Hematopoietic multipotent progenitor cell (in vitro differentiated cells): ENCODE measurements around the gene GDPGP1. TPM values are rescaled to one million over a fixed set of nuclear protein-coding genes. Genes with fewer than 3 reads are reported as not detected.
A peak's percentile ranks its signal among the peaks of the same experiment; 100 is the strongest.
"Not testable (repeated sequence)": the region's sequence is repeated elsewhere in the genome, so short reads cannot be mapped to it uniquely, and the experiment has no call there.

Source experiments
- DNase-seq, 3 donors: peaks; one replicate each; pipeline ENCODE4 v3.0.0-alpha.2; 2011 to 2015; ENCODE audit warnings: low read depth in 2 of 3, low spot score in 2 of 3
- total RNA-seq: library from RNA; depleted of rRNA; stranded (reverse); fragments of >200 nt; gene quantifications from one replicate; pipeline ENCODE4 v1.2.3, GENCODE V29; 2012

Gene GDPGP1, protein sequence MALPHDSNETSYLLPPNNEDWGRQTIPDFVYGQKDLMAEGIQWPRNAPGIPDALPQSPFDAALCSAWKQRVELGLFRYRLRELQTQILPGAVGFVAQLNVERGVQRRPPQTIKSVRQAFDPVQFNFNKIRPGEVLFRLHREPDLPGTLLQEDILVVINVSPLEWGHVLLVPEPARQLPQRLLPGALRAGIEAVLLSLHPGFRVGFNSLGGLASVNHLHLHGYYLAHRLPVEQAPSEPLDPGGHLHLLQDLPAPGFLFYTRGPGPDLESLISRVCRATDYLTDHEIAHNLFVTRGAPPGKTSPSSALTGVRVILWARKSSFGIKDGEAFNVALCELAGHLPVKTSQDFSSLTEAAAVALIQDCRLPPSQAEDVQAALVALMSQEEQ
- 9.4 TPM for total RNA-seq

DNA sequence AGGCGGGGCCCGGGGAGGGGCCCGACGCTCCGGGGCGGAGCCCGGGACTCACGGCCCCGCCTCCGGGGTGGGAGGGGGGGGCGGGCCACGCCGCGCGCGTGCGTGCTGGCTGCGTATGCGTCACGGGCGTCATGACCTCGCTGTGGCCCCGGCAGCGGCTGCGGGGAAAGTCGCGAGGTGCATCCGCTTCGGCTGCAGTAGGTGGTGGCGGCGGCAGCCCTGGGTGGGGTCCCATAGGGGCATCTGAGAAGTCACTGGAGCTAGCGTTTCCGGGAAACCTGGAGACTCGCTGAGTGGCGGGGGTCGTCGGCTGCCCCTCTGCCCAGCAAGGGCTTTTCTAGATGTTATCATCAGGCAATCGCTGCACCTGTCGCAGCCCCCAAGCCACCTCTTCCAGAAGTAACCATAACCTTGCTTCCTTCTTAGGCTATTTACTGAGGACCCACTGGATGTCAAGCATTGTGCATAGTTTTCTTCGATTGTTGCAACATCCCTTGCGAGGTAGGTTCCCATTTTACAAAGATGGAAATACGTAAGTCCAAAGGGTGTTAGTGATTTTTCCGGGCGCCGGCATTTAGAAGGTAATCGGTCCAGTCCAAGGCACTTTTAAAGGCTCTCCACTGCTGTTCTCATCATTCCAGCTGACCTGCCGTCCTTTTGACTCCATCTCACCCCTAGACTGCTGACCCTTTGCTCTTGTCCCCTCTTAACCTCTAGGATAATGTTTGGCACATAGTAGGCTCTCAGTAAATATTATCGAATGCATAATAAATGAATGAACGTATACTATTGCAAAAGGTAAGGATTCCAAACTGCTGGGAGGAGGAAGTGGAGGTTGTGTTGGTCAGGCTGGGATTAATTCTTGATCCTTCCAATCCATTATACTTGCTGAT is at the start of gene GDPGP1:
Gene GDPGP1 (plus strand): TSS at position 114 of the 893 bp plus-strand sequence. CDS start 6,700 bp downstream, outside the sequence.
- DNase-seq = peak in 2 of 3 donors; percentile 97

DNA sequence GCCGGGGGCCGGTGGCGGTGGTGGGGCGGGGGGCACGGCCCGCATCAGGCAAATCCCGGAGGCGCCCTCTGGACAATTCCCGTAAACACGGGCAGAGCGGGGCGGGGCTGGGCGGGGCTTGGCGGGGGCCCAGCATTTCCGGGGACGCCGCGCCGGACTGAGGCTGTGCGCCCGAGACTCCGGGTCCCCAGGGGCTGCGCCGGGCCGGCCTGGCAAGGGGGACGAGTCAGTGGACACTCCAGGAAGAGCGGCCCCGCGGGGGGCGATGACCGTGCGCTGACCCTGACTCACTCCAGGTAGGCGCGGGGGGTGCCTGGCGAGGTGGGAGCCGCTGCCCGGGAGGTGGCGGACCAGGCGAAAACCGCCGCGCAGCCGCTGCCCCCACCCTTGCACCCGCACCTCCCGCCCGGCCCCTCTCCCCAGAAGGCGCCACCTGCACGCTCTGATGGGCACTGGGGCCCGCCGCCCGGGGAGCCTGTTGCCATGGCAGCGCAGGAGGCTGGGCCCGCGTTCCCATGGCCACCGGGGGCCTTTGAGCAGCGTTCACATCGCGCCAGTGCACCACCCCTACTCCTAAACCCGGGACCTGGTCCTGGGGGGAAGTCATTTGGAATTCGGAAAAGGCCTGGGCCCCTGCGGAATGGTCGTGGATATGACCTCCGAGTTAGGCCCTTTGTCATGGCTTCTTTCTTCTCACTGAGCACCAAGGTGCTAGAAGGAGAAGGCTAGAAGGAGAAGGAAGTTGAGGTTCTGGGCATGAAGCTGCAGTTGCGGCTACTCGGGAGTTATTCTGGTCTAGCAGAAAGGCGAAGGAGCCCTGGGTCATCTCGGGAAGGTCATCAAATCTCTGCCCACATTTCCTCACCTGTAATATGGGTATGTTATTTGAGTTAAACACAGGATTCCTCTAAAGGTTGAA is 49.0 kb upstream of the GDPGP1 start:
- DNase-seq = peak in 2 of 3 donors; percentile 47 to 48

DNA sequence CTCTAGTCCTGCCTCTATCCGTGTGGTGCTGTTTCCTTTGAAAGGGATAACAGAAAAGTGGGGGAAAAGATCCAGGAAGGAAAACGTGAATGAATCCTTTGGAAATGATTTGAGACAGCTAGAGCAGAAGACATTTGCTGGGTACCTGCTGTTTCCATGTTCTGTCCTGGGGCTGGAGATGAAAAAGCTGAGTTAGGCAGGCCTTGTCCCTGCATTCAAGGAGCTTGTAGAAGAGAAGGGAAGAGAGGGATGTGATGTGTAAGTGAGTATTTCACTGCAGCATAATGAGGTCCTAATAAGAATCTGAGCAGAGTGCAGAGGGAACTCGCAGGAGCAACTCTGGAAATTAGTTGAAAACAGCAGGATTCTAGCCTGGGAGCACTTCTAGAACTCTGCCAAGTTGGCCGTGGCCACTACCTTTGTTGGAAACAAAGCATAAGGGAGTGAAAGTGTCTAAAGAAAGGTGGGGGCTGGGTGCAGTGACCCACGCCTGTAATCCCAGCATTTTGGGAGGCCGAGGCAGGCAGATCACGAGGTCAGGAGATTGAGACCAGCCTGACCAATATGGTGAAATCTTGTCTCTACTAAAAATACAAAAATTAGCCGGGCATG is 46.6 kb upstream of the GDPGP1 start:
- DNase-seq = no peak

DNA sequence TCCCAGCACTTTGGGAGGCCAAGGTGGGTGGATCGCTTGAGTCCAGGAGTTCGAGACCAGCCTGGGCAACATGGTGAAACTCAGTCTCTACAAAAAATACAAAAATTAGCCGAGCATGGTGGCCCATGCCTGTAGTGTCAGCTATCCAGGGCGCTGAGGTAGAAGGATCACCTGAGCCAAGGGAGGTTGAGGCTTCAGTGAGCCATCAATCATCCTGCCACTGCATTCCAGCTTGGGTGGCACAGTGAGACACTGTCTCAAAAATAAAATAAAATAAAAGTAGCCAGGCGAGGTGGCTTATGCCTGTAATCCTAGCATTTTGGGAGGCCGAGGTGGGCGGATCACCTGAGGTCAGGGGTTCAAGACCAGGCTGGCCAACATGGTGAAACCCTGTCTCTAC is 45.9 kb upstream of the GDPGP1 start:
- DNase-seq = not testable (repeated sequence)

DNA sequence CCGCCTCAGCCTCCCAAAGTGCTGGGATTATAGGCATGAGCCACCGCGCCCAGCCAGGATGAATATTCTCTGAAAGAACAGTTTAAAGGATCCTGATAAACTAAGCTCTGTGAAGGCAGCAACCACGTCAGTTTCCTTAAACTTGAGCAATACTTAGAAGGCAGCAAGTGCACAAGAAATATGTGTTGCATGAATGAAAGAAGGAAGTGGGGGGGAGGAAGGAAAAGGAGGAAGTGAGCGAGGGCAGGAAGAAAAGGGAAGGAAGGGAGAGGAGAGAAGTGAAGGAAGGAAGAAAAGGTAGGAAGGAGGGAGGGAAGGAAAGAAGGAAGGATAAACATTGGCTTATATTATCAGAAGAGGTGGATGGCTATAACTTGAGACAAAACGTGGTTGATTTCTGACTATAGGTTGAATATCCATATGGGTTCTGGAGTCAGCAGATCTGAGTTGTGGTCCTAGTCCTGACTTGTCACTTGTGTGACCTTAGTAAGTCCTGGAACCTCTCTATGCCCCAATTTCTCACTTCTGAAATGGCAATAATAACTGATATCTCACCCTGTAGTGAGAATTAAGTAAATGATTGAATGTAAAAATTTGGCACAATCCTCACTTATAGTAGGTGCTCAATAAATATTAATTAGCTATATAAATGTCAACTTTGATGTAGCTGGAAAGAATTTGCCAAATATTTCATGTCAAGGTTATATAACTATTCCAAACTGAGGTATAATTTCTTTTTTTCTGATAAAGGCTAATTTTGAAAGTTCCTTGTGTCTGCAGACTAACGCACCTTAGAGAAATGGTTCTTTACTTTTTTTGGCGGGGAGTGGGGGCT is 44.9 kb upstream of the GDPGP1 start:
- no peak for DNase-seq

DNA sequence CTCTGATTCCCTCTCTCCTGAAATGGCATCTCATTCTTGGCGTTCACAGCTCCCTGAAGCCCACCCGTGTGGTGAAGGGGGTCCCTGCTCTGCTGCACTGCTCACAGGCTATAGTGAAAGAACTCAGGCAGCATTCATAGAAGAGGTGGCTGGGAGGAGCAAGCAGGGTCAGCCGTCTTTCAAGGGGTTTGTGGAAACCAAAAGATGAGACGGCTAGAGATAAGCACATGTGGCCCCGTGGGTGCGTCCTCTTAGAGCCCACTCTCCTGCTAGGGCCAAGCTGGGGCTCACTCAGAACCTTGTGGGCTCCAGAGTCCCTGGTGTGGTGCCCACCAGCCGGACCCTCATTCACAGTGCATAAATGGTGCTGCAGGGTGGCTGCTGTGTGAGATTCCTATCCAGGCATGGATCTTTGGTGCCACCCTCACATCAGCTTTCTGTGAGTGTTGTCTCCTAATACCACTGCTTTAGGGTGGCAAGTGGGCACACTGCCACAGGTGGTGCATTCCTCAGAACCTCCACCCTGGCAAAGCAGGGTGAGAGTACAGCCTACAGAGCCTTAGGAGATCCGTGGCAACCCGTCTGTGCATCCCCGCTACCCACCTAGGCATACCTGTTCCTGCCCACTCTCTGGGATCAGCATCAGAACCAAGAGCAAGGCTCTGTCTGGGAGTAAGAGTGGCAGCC is 44.1 kb upstream of the GDPGP1 start:
- DNase-seq = no peak

DNA sequence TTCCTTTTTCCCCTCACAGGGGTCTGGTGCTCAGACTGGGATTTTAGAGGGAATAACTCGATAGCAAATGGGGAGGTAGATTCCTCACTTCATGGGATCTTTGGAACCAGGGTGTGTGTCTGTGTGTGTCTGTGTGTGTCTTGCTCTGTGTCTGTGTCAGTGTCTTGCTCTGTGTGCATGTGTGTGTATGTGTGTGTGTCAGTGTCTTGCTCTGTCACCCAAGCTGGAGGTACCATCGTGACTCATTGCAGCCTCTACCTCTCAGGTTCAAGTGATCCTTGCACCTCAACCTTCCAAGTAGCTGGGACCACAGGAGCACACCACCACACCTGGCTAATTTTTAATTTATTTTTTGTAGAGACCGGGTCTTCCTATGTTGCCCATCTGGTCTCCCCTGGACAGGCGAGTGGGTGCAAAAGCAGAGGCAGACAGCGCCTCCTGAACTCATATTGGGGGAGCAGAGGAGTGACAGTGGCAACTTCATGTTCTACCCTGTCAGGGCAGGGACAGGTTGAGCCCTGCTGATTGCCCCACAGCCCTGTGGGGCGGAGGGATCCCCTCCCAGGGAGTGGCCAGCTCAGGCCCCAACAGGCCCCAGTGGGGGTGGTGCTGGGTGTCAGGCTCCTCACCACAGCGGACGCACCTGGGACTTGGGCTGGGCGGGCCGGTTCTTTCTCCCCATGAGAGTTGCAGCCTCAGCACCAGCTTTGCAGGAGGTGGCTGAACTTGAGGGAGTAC is 43.2 kb upstream of the GDPGP1 start:
- DNase-seq = no peak

DNA sequence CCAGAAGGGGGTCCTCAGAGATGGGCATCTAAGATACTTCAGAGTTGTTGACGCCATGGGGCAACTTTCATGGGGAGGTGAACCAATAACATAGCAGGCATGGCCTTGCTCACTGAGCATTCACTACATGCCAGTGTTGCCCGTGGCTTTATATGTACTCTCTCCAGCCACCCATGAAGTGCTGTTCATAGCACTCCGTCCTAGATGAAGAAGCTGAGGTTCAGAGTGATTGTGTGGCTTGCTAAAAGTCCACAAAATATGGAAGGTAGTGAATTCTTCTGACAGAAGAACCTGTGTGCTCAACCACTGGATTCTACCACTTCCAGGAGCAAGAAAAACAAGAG is 42.7 kb upstream of the GDPGP1 start:
- DNase-seq = no peak

DNA sequence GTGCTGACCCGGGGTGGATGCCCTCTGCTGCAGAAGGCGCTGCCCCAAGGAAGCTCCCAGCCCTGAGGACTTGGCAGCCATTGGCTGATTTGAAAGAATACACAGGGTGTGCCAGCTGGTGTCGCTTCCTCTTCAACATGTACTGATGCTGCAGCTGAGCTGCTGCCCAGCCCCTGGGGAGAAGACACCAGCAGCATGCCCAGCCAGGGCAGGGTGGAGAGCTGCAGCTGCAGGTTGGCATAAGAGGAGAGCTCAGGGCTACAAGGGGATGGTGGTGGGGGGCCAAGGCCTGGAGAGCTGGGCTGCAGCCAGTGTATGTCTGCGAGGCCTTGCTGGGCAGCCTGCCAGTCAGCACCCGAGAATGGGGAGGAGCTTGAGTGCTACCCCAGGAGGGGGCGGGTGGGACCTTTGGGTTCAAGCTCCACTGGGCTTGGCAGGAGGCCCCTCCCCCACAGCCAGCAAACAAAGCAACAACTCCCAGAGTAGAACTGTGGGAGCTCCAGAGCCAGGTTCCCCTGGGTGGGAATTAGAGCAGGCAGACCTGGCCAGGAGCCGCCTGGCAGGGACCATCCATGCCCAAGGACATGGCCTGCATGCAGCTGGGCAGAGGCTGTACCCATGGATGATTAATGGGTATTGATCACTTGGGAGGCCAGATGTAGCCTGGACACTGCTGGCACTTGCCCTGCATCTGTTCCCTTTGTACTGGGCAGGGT is 42.1 kb upstream of the GDPGP1 start:
- peak in 2 of 3 donors; percentile 32 to 49 for DNase-seq

DNA sequence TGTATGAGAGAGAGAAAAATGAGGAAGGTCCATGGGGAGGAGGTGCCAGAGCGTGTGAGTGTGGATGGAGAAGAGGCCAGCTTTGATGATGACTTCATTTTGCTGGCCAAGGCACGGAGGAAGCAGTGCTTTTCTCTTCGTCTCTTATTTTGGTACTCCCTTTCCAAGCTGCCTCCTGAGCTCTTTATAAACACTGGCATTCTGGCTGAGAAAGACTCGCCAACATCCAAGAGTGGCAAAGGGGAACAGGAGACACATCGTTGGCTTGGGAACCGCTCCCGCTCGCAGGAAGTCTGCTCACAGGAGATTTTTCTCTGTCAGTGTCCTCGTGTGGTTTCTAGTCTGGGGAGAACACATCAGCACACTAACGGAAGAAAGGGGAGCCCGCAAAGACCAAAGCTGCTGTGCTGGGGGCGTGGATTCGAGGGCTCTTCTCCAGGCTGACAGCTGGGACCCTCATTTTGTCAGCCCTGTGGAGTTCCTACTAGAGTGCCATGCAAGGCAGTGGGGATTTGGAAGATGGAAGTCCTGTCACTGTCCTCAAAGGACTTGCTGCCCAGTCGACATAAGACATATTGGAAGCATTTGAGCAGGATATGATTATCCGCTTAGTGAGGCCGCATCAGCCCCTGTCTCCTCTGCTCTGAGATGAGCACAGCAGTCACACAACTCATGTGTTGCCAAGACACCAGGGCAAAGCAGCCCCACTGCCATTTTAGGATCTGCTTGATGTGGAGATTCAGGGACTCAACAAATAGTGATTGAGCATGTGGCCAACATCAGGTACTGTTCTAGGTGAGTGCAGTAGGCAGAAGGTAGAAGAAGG is 40.8 kb upstream of the GDPGP1 start:
- DNase-seq = peak in 2 of 3 donors; percentile 46 to 62

DNA sequence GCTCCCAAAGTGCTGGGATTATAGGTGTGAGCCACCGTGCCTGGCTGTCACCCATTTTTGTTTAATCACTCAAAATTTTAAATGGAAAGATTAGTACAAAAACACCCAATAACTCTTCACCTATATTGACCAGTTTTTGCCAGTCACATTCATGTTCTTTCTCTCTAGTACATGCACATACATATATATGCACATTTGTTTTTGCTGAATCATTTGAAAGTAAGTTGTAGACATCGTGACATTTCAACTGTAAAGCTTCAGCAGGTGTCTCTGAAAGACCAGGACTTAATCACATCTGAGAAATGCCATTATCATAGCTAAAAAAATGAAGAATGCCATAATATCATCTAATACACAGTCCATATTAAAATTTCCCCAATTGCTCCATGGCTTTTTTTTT is 39.4 kb upstream of the GDPGP1 start:
- no peak for DNase-seq

DNA sequence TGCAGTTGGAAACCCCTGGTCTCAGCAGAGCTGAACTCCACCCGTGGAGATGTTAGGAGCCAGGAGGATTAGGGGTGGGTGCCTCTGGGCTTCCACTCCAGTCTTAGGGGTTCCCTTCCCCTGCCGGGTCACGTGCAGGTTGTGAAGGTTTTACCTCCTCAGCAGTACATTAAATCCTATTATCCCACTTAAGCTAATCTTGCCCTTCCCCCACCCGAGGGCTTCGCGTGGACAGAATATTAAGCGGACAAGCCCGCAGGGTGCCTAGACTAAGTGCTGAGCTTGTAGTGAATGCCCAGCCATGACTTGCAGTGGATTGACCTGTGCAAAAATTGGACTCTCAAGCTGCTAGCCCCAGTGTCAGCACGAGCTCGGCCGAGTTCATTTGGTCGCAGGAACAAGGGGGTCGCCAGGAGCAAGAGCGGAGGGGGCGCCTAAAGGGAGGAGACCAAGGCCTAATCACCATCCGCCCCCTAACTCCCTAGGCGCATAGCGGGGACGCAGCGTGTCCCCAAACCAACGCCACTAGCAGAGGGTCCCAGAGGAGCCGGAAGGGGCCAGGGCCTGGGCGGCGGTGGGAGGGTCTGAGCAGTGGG is 33.4 kb upstream of the GDPGP1 start:
- DNase-seq = no peak

DNA sequence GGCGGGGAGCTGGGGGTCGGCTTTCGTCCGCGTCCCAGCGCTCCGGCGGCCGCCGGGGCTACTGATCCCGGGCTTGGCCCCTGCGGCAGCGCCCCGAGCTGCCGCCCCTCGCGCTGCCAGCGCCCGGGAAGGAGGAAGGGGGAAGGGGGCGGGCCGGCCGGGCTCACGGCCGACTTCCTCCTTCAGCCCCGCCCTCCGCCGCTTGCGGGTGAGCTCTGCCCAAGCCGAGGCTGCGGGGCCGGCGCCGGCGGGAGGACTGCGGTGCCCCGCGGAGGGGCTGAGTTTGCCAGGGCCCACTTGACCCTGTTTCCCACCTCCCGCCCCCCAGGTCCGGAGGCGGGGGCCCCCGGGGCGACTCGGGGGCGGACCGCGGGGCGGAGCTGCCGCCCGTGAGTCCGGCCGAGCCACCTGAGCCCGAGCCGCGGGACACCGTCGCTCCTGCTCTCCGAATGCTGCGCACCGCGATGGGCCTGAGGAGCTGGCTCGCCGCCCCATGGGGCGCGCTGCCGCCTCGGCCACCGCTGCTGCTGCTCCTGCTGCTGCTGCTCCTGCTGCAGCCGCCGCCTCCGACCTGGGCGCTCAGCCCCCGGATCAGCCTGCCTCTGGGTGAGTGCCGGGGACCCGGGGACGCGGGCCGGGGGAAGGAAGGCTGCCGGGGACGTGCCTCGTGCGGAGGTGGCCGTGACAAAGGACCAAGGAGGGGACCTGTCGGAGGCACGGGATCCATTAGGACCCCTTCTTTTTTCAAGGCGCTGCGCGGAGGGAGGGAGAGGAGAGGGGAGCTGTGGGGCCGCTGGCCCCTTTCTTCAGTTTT is 32.7 kb upstream of the GDPGP1 start, which contains the start of gene SEMA4B:
Gene SEMA4B (plus strand): TSS at position 201 of the 814 bp plus-strand sequence. CDS start 249 bp downstream, at position 450.
- peak in 2 of 3 donors; percentile 64 to 76 for DNase-seq

DNA sequence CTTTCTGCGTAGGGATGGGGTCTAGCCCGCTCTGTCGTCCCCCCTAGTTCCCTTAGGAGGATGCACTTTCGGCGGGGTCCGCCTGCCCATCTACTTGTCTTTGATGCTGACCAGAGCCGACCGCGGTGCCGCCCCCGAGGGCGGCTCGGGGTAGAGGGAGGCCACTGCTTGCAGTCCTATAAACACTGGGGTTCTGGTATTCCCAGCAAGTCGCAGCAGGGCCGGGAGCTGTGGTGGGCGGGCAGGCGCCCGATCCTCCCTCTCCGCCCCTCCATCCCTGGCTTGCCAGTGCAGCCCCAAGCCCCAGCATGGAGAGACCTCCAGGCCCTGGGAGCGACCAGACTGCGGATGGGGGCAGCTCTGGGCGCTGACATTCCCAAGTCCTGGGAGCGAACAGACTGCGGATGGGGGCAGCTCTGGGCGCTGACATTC is 32.0 kb upstream of the GDPGP1 start:
- no peak for DNase-seq

DNA sequence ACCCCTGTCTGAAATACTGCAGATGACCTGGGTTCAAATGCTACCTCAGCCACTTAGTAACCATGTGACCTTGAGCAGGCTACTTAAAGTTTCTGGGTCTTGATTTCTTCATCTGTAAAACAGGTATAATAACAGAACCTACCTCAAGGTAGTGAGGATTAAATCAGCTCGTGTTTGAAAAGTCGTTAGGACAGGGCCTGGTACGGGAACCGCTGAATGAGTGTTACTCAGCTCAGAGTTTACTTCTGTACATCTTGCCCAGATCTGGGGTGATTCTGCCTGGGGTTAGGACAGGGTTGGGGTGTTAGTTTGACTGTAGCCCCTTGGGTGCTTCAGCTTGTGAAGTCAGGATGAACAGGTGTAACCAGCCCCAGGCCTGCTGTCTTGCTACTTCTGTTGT is 31.1 kb upstream of the GDPGP1 start:
- no peak for DNase-seq
